Activated T-helper 1 cell treated with anti-CD3 and anti-CD28 coated beads, Interleukin-12 subunit alpha, Interleukin-12 subunit beta, Interleukin-2, Interleukin-4 antibody, amounts not matched to agents 30 ng/mL and 10 ng/mL and 1 ng/mL, durations not matched to agents 14 hours and 24 hours and 36 hours (primary cell): ENCODE data around the gene PCDHGB4. TPM values are rescaled to one million over a fixed set of nuclear protein-coding genes. Genes with fewer than 3 reads are reported as not detected.
"Not testable (repeated sequence)": the region's sequence is repeated elsewhere in the genome, so short reads cannot be mapped to it uniquely, and the experiment has no call there.

Source experiments
- DNase-seq: peaks from one replicate; pipeline ENCODE4 v3.0.0; 2021; ENCODE audit warnings: low spot score
- H3K27ac Mint-ChIP-seq: one replicate; pipeline ENCODE4 v1.8.0; 2021; ENCODE audit warnings: mild to moderate bottlenecking, mixed read lengths
- H3K27me3 Mint-ChIP-seq: one replicate; pipeline ENCODE4 v1.8.0; 2022; ENCODE audit warnings: mild to moderate bottlenecking, moderate library complexity, mixed read lengths; ENCODE audit not compliant: insufficient read depth
- H3K36me3 Mint-ChIP-seq: one replicate; pipeline ENCODE4 v1.8.0; 2021; ENCODE audit warnings: low read depth, mixed read lengths
- H3K4me1 Mint-ChIP-seq: one replicate; pipeline ENCODE4 v1.8.0; 2021; ENCODE audit warnings: low read depth, mixed read lengths
- H3K4me3 Mint-ChIP-seq: one replicate; pipeline ENCODE4 v1.8.0; 2021; ENCODE audit warnings: mild to moderate bottlenecking, moderate library complexity, mixed read lengths
- H3K9me3 Mint-ChIP-seq: one replicate; pipeline ENCODE4 v1.8.0; 2021; ENCODE audit warnings: mixed read lengths
- intact Hi-C: fragments of 100-400 bp; cut with micrococcal nuclease; formaldehyde crosslinking; loops from one replicate; pipeline ENCODE4 v1.15.1; 2024
- total RNA-seq: library from RNA; stranded (reverse); gene quantifications from 2 replicates; pipeline ENCODE4 v1.2.3, GENCODE V29; 2022

The PCDHGB4 gene
- total RNA-seq, 1 donor from 2014 or later = 0.18 TPM

DNA sequence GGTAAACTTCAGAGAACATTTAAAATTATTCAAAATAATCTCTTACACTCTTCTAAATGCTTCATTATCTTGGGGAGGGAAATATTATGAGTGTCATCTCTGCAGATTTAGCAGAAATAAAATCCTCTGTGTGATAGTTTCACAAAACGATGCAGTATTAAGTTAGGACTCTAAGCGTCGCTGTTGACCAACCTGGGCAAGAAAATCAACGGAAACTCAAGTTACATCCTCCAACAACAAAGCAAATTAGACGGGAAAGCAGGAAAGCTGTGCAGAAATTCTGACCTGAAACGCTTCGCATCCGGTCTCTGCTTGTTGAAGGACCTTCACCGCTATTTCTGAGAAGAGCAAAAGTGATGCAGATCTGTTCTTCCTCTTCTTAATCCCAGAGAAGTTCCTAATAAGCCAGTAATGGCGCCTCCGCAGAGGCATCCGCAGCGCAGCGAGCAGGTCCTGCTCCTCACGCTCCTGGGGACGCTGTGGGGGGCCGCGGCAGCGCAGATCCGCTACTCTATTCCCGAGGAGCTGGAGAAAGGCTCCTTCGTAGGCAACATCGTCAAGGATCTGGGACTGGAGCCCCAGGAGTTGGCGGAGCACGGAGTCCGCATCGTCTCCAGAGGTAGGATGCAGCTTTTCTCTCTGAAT is 13.7 kb upstream of the PCDHGB4 start, which contains the start of gene PCDHGA6:
TSS of gene PCDHGA6 (plus strand) at position 219 of the 645 bp plus-strand sequence. CDS start at position 412, 193 bp downstream.
- peaks cover 35% of the 10 kb centered on the region for H3K9me3 Mint-ChIP-seq
- H3K27ac Mint-ChIP-seq = no peak within 1 kb of the TSS
- H3K36me3 Mint-ChIP-seq = no peaks in the 10 kb centered on the region
- no peak within 1 kb of the TSS for H3K4me3 Mint-ChIP-seq
- no peaks in the 10 kb centered on the region for H3K4me1 Mint-ChIP-seq
- peaks cover 14% of the 10 kb centered on the region for H3K27me3 Mint-ChIP-seq
- intact Hi-C loops = loop anchor here (5.0 kb wide), 1 partner anchor 39 kb away; the partner anchor contains the start of gene PCDHGA10
- no peak for DNase-seq

DNA sequence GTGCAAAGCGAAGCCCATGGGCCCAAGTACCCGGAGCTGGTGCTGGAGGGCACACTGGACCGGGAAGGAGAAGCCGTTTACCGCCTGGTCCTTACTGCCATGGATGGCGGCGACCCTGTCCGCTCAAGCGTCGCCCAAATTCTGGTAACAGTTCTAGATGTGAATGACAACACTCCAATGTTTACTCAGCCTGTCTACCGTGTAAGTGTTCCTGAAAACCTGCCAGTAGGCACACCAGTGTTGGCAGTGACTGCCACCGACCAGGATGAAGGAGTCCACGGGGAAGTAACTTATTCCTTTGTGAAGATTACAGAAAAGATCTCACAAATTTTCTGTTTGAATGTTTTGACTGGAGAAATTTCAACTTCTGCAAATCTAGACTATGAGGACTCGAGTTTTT is 12.9 kb upstream of the PCDHGB4 start:
- DNase-seq = no peak
- Mint-ChIP-seq H3K4me1 (no peaks in the 10 kb centered on the region), H3K4me3 (no peak overlapping the region), H3K27ac (no peak overlapping the region), H3K27me3 (peaks cover 14% of the 10 kb centered on the region), H3K9me3 (peaks cover 35% of the 10 kb centered on the region), H3K36me3 (no peaks in the 10 kb centered on the region)
- intact Hi-C loops = loop anchor here (5.0 kb wide), 1 partner anchor 38 kb away; the partner anchor contains the start of gene PCDHGA10

DNA sequence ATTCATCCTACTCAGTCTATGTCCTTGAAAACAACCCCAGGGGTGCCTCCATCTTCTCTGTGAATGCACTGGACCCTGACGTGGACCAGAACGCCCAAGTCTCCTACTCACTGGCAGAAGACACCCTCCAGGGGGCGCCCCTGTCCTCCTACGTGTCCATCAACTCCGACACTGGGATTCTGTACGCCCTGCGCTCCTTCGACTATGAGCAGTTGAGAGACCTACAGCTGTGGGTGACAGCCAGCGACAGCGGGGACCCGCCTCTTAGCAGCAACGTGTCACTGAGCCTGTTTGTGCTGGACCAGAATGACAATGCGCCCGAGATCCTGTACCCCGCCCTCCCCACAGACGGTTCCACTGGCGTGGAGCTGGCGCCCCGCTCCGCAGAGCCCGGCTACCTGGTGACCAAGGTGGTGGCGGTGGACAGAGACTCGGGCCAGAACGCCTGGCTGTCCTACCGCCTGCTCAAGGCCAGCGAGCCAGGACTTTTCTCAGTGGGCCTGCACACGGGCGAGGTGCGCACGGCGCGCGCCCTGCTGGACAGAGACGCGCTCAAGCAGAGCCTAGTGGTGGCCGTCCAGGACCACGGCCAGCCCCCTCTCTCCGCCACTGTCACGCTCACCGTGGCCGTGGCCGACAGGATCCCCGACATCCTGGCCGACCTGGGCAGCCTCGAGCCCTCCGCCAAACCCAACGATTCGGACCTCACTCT is 11.9 kb upstream of the PCDHGB4 start:
- intact Hi-C loops, DNase-seq, H3K36me3 Mint-ChIP-seq: not testable (repeated sequence)

DNA sequence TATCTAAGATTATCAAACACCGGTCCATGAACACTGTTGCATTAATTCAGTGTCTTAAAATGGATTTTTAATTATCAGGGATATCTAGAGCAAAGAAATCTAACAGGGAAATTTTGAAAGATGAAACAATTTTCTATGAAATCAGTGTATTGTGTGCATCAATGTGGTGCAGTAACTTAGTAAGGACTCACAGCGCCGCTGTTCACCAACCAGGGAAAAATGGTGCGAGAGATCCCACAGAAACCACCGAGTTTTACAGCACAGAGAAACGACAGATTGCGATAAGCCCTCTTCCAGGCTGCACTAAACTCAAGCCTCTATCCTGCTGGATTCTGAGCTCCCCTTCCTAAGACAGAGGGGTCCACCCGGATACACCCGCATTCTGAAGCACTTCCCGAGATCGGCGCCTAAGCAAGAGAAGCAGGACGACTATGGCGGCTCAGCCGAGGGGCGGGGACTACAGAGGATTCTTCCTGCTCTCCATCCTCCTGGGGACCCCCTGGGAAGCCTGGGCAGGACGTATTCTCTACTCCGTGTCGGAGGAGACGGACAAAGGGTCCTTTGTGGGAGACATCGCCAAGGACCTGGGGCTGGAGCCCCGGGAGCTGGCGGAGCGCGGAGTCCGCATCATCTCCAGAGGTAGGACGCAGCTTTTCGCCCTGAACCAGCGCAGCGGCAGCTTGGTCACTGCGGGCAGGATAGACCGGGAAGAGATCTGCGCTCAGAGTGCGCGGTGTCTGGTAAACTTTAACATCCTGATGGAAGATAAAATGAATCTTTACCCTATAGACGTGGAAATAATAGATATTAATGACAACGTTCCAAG is 4.8 kb upstream of the PCDHGB4 start, which contains the start of gene PCDHGA7:
TSS of gene PCDHGA7 (plus strand) at position 274 of the 826 bp plus-strand sequence. CDS start at position 432, 158 bp downstream.
- Mint-ChIP-seq H3K27ac (no peak within 1 kb of the TSS), H3K27me3 (peaks cover 3% of the 10 kb centered on the region)
- no peak for DNase-seq

More for the DNA sequence above, 11.9 kb upstream of the PCDHGB4 start:
- H3K9me3 Mint-ChIP-seq = peaks cover 29% of the 10 kb centered on the region
- not testable (repeated sequence) for H3K4me1 Mint-ChIP-seq, H3K27me3 Mint-ChIP-seq, H3K4me3 Mint-ChIP-seq, H3K27ac Mint-ChIP-seq

DNA sequence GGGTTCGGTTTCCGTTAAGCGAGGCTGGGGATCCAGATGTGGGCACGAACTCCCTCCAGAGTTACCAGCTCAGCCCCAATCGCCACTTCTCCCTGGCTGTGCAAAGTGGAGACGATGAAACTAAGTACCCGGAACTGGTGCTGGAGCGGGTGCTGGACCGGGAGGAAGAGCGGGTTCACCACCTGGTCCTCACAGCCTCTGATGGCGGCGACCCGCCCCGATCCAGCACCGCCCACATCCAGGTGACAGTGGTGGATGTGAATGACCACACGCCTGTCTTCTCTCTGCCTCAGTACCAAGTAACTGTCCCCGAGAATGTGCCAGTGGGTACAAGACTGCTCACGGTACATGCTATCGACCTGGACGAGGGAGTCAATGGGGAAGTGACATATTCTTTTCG is 4.2 kb upstream of the PCDHGB4 start:
- no peaks in the 10 kb centered on the region for H3K36me3 Mint-ChIP-seq
- no peak overlapping the region for H3K27ac Mint-ChIP-seq
- H3K4me3 Mint-ChIP-seq = peak overlapping the region; percentile 81
- H3K9me3 Mint-ChIP-seq = peaks cover 17% of the 10 kb centered on the region
- peaks cover 3% of the 10 kb centered on the region for H3K27me3 Mint-ChIP-seq
- intact Hi-C loops = loop anchor here (5.0 kb wide), 1 partner anchor 46 kb away; the partner anchor contains the start of gene PCDHGA2
- no peak for DNase-seq
- no peaks in the 10 kb centered on the region for H3K4me1 Mint-ChIP-seq

More for the DNA sequence above, 4.8 kb upstream of the PCDHGB4 start, which contains the start of gene PCDHGA7:
- H3K4me3 Mint-ChIP-seq = peak within 1 kb of the TSS; percentile 81
- H3K9me3 Mint-ChIP-seq = peaks cover 16% of the 10 kb centered on the region
- H3K4me1 Mint-ChIP-seq = no peaks in the 10 kb centered on the region
- H3K36me3 Mint-ChIP-seq = no peaks in the 10 kb centered on the region
- intact Hi-C loops = loop anchor here (5.0 kb wide), 1 partner anchor 45 kb away; the partner anchor contains the start of gene PCDHGA2

DNA sequence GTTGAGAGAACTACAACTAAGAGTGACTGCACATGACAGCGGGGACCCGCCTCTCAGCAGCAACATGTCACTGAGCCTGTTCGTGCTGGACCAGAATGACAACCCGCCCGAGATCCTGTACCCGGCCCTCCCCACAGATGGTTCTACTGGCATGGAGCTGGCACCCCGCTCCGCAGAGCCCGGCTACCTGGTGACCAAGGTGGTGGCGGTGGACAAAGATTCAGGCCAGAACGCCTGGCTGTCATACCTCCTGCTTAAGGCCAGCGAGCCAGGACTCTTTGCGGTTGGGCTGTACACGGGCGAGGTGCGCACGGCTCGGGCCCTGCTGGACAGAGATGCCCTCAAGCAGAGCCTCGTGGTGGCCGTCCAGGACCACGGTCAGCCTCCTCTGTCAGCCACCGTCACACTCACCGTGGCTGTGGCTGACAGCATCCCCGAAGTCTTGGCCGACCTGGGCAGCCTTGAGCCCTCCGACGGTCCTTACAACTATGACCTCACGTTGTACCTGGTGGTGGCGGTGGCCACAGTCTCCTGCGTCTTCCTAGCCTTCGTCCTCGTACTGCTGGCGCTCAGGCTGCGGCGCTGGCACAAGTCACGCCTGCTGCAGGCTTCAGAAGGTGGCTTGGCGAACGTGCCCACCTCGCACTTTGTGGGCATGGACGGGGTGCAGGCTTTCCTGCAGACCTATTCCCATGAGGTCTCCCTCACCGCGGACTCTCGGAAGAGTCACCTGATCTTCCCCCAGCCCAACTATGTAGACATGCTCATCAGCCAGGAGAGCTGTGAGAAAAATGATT is 2.8 kb upstream of the PCDHGB4 start:
- no peaks in the 10 kb centered on the region for H3K4me1 Mint-ChIP-seq

DNA sequence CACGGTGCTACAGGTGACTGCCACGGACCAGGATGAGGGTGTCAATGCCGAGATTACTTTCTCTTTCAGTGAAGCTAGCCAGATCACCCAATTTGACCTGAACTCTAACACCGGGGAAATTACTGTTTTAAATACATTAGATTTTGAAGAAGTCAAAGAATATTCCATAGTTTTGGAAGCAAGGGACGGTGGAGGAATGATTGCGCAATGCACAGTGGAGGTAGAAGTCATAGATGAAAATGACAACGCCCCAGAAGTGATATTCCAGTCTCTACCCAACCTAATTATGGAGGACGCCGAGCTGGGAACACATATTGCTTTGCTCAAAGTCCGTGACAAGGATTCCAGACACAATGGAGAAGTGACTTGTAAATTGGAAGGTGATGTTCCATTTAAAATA is 1.2 kb downstream of the PCDHGB4 start:
- intact Hi-C loops = loop anchor here (5.0 kb wide), 1 partner anchor 34 kb away; the partner anchor contains the start of gene PCDHGA11
- no peak for DNase-seq
- H3K9me3 Mint-ChIP-seq = peaks cover 38% of the 10 kb centered on the region
- no peaks in the 10 kb centered on the region for H3K4me1 Mint-ChIP-seq
- H3K4me3 Mint-ChIP-seq = no peak overlapping the region
- H3K27ac Mint-ChIP-seq = no peak overlapping the region
- peaks cover 1% of the 10 kb centered on the region for H3K36me3 Mint-ChIP-seq
- H3K27me3 Mint-ChIP-seq = peaks cover 3% of the 10 kb centered on the region

More for the DNA sequence above, 2.8 kb upstream of the PCDHGB4 start:
- intact Hi-C loops = loop anchor here (5.0 kb wide), 2 partner anchors 38 to 47 kb away; partner anchors contain the start of genes PCDHGA11 and PCDHGA2
- no peak for DNase-seq
- Mint-ChIP-seq H3K36me3 (peaks cover 1% of the 10 kb centered on the region), H3K9me3 (peaks cover 25% of the 10 kb centered on the region), H3K27me3 (peaks cover 3% of the 10 kb centered on the region), H3K4me3 (no peak overlapping the region), H3K27ac (no peak overlapping the region)

DNA sequence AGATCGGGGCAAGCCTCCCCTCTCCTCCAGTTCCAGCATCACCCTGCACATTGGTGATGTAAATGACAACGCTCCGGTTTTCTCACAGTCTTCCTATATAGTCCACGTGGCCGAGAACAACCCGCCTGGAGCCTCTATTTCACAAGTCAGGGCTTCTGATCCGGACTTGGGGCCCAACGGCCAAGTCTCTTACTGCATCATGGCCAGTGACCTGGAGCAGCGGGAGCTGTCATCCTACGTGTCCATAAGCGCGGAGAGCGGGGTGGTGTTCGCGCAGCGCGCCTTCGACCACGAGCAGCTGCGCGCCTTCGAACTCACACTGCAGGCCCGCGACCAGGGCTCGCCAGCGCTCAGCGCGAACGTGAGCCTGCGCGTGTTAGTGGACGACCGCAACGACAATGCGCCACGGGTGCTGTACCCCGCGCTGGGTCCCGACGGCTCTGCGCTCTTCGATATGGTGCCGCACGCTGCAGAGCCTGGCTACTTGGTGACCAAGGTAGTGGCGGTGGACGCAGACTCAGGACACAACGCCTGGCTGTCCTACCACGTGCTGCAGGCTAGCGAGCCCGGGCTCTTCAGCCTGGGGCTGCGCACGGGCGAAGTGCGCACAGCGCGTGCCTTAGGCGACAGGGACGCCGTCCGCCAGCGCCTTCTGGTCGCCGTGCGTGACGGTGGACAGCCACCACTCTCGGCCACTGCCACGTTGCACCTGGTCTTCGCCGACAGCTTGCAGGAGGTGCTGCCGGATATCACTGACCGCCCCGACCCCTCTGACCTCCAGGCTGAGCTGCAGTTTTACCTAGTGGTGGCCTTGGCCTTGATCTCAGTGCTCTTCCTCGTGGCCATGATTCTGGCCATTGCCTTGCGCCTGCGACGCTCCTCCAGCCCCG is 1.9 kb downstream of the PCDHGB4 start:
- intact Hi-C loops = loop anchor here (5.0 kb wide), 1 partner anchor 33 kb away; the partner anchor contains the start of gene PCDHGA11
- Mint-ChIP-seq H3K27me3 (peaks cover 3% of the 10 kb centered on the region), H3K4me1 (no peaks in the 10 kb centered on the region), H3K9me3 (peaks cover 45% of the 10 kb centered on the region), H3K4me3 (no peak overlapping the region), H3K27ac (no peak overlapping the region), H3K36me3 (peaks cover 1% of the 10 kb centered on the region)
- DNase-seq = no peak

DNA sequence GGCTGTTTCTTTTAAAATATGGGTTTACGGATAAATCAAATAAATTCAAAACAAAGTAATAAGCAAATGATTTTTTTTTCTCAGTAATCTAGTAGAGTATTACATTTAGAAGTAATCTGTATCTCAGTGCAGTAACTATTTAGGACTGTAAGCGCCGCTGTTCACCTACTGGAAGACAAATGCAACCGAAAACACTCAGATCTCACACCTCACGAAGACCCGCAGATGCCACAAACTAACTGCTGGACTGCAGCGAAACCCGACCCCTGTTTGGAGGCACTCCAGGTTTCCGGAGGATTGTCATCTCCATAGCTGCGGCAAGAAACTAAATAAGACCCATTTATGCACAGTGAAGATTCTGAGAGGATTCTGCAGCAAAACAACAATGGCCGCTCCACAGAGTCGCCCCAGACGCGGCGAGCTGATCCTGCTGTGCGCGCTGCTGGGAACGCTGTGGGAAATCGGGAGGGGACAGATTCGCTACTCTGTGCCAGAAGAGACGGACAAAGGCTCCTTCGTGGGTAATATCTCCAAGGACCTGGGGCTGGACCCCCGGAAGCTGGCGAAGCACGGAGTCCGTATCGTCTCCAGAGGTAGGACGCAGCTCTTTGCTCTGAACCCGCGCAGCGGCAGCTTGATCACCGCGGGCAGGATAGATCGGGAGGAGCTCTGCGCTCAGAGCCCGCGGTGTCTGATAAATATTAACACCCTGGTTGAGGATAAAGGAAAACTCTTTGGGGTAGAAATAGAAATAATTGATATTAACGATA is 5.1 kb downstream of the PCDHGB4 start, which contains the start of gene PCDHGA8:
TSS of gene PCDHGA8 (plus strand) at position 205 of the 770 bp plus-strand sequence. CDS start at position 386, 181 bp downstream.
- no peaks in the 10 kb centered on the region for H3K4me1 Mint-ChIP-seq
- no peak for DNase-seq
- H3K27me3 Mint-ChIP-seq = peaks cover 8% of the 10 kb centered on the region
- peaks cover 43% of the 10 kb centered on the region for H3K9me3 Mint-ChIP-seq
- H3K27ac Mint-ChIP-seq = no peak within 1 kb of the TSS
- peaks cover 1% of the 10 kb centered on the region for H3K36me3 Mint-ChIP-seq
- intact Hi-C loops = no loop called here
- no peak within 1 kb of the TSS for H3K4me3 Mint-ChIP-seq

DNA sequence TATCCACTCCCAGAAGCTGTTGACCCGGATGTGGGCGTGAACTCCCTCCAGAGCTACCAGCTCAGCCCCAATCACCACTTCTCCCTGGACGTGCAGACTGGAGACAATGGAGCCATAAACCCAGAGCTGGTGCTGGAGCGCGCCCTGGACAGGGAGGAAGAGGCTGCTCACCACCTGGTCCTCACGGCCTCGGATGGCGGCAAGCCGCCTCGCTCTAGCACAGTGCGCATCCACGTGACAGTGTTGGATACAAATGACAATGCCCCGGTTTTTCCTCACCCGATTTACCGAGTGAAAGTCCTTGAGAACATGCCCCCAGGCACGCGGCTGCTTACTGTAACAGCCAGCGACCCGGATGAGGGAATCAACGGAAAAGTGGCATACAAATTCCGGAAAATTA is 5.8 kb downstream of the PCDHGB4 start:
- H3K36me3 Mint-ChIP-seq = peaks cover 1% of the 10 kb centered on the region
- no peaks in the 10 kb centered on the region for H3K4me1 Mint-ChIP-seq
- intact Hi-C loops = no loop called here
- no peak overlapping the region for H3K27ac Mint-ChIP-seq
- H3K27me3 Mint-ChIP-seq = peaks cover 8% of the 10 kb centered on the region
- no peak overlapping the region for H3K4me3 Mint-ChIP-seq
- peaks cover 43% of the 10 kb centered on the region for H3K9me3 Mint-ChIP-seq
- no peak for DNase-seq
